GM12892 (cell line): ENCODE measurements around the gene NCOA5.

Experiments used
- POLR2A ChIP-seq: IDR thresholded peaks from 2 replicates; pipeline ENCODE4 v1.6.1; 2011; ENCODE audit warnings: low read depth, low read length, control low read depth
- POLR2AphosphoS5 ChIP-seq: IDR thresholded peaks from 2 replicates; pipeline ENCODE4 v1.6.1; 2011; ENCODE audit warnings: low read depth, low read length, control low read depth
- TAF1 ChIP-seq: IDR thresholded peaks from 2 replicates; pipeline ENCODE4 v1.6.1; 2011; ENCODE audit warnings: low read depth, mild to moderate bottlenecking, control low read depth, low read length, borderline replicate concordance

- TF ChIP-seq POLR2A (no peak), TAF1 (no peak), POLR2AphosphoS5 (no peak)
Measured at GRCh38 chr20:46027245-46027853, 62.4 kb downstream of the NCOA5 start.
